H1 (cell line): ENCODE data around the gene CDKN2B-AS1. TPM values are rescaled to one million over a fixed set of nuclear protein-coding genes. Genes with fewer than 3 reads are reported as not detected.

Source experiments
- CTCF ChIA-PET: fragments of 300-600 bp; sonication (Branson Sonifier 250); formaldehyde crosslinking; loops from one replicate; lab custom pipeline; 2021; ENCODE audit not compliant: partially characterized antibody; lab: Charles Lee
- POLR2A ChIA-PET: fragments of 300-600 bp; sonication (Branson Sonifier 250); formaldehyde crosslinking; loops from one replicate; lab custom pipeline; 2021; ENCODE audit warnings: inconsistent platforms; ENCODE audit not compliant: partially characterized antibody; lab: Charles Lee
- DNase-seq, 2 experiments: peaks; one replicate each; pipeline versions ENCODE4 v3.0.0 to v3.0.0-alpha.2; 2010 to 2022; ENCODE audit warnings: low spot score in 2 of 2, low read depth in 1 of 2, mixed read lengths in 1 of 2
- FAIRE-seq: peaks from 2 replicates; lab custom pipeline; 2011; peaks lifted over from hg19 to GRCh38; lab: Jason Lieb, UNC
- H2AFZ ChIP-seq: 2 replicates; pipeline ENCODE4 v1.8.1; 2012; ENCODE audit warnings: low read length, inconsistent platforms
- H2AK5ac ChIP-seq: 2 replicates; pipeline ENCODE4 v1.6.1; 2013; ENCODE audit warnings: low read depth, low read length
- H2BK120ac ChIP-seq: replicated peaks from 2 replicates; pipeline ENCODE3; 2013; ENCODE audit warnings: low read depth, low read length, inconsistent platforms
- H2BK12ac ChIP-seq: 2 replicates; pipeline ENCODE4 v1.6.1; 2013; ENCODE audit warnings: low read depth, low read length
- H2BK15ac ChIP-seq: 2 replicates; pipeline ENCODE4 v1.6.1; 2013; ENCODE audit warnings: low read length
- H2BK20ac ChIP-seq: 2 replicates; pipeline ENCODE4 v1.6.1; 2013; ENCODE audit warnings: low read length
- H2BK5ac ChIP-seq: 2 replicates; pipeline ENCODE4 v1.6.1; 2013; ENCODE audit warnings: low read depth, low read length
- H3K14ac ChIP-seq: 2 replicates; pipeline ENCODE4 v1.6.1; 2013; ENCODE audit warnings: inconsistent platforms; ENCODE audit not compliant: insufficient read length
- H3K18ac ChIP-seq: 2 replicates; pipeline ENCODE4 v1.6.1; 2013; ENCODE audit warnings: low read length; ENCODE audit errors: extremely low read depth
- H3K23ac ChIP-seq: 2 replicates; pipeline ENCODE4 v1.6.1; 2013; ENCODE audit warnings: inconsistent platforms; ENCODE audit not compliant: insufficient read length
- H3K23me2 ChIP-seq: 2 replicates; pipeline ENCODE4 v1.6.1; 2013; ENCODE audit warnings: low read depth, low read length
- H3K27ac ChIP-seq: 2 replicates; pipeline ENCODE4 v1.6.1; 2011; ENCODE audit warnings: low read depth, low read length, inconsistent platforms
- H3K27me3 ChIP-seq, 4 experiments: replicated peaks in 1 of 4; 1 replicate in 1 of 4; 2 replicates in 3 of 4; pipeline versions ENCODE4 v1.6.1 to v1.8.1; 2011 to 2013; ENCODE audit warnings: low read length in 3 of 4, mild to moderate bottlenecking in 3 of 4, inconsistent platforms in 2 of 4, mixed read lengths in 2 of 4, moderate library complexity in 1 of 4; ENCODE audit not compliant: control insufficient read depth in 3 of 4, insufficient read depth in 3 of 4; ENCODE audit errors: extremely low read depth in 1 of 4
- H3K36me3 ChIP-seq, 4 experiments: 2 replicates each; pipeline versions ENCODE4 v1.6.1 to v1.8.1; 2011 to 2013; ENCODE audit warnings: mild to moderate bottlenecking in 4 of 4, low read length in 3 of 4, moderate library complexity in 2 of 4, control low read depth in 1 of 4, inconsistent platforms in 1 of 4; ENCODE audit not compliant: insufficient read depth in 4 of 4, control insufficient read depth in 2 of 4
- H3K4ac ChIP-seq: replicated peaks from 2 replicates; pipeline ENCODE3; 2013; ENCODE audit warnings: low read length, low read depth, mixed read lengths, inconsistent platforms; ENCODE audit not compliant: insufficient read length
- H3K4me1 ChIP-seq, 4 experiments: replicated peaks in 1 of 4; 1 replicate in 1 of 4; 2 replicates in 3 of 4; pipeline versions ENCODE4 v1.6.1 to v1.8.1; 2011 to 2013; ENCODE audit warnings: low read length in 3 of 4, inconsistent platforms in 2 of 4, mixed read lengths in 1 of 4; ENCODE audit not compliant: insufficient read depth in 4 of 4, control insufficient read depth in 3 of 4
- H3K4me2 ChIP-seq, 2 experiments: 2 replicates each; pipeline versions ENCODE4 v1.6.1 to v1.8.1; 2011 to 2013; ENCODE audit warnings: low read depth in 2 of 2, low read length in 2 of 2, control low read depth in 1 of 2, inconsistent platforms in 1 of 2, mild to moderate bottlenecking in 1 of 2; ENCODE audit not compliant: insufficient read depth in 1 of 2
- H3K4me3 ChIP-seq, 4 experiments: fragments of 200-600, 300-600 bp in 1 of 4; sonication (generic), shearing (Covaris generic), sonication (Bioruptor Twin) in 1 of 4; 2 replicates each; pipeline versions ENCODE4 v1.5.1 to v1.8.1; 2011 to 2016; ENCODE audit warnings: low read length in 4 of 4, low read depth in 3 of 4, control low read depth in 2 of 4, inconsistent platforms in 2 of 4, mild to moderate bottlenecking in 2 of 4, mixed read lengths in 1 of 4, moderate library complexity in 1 of 4; ENCODE audit not compliant: insufficient read depth in 2 of 4; ENCODE audit errors: extremely low read depth in 1 of 4
- H3K56ac ChIP-seq: replicated peaks from 2 replicates; pipeline ENCODE3; 2013; ENCODE audit warnings: low read depth, mild to moderate bottlenecking, mixed read lengths, low read length, inconsistent platforms; ENCODE audit not compliant: insufficient read length
- H3K79me1 ChIP-seq: 2 replicates; pipeline ENCODE4 v1.6.1; 2013; ENCODE audit warnings: low read depth, low read length, control low read depth
- H3K79me2 ChIP-seq, 2 experiments: 2 replicates each; pipeline versions ENCODE4 v1.6.1 to v1.8.1; 2012 to 2013; ENCODE audit warnings: low read length in 2 of 2, mild to moderate bottlenecking in 2 of 2, inconsistent platforms in 1 of 2; ENCODE audit not compliant: insufficient read depth in 2 of 2, control insufficient read depth in 1 of 2
- H3K9ac ChIP-seq, 4 experiments: replicated peaks in 1 of 4; 1 replicate in 1 of 4; 2 replicates in 3 of 4; pipeline versions ENCODE4 v1.6.1 to v1.8.1; 2011 to 2013; ENCODE audit warnings: low read depth in 3 of 4, low read length in 3 of 4, control low read depth in 2 of 4, mild to moderate bottlenecking in 2 of 4, moderate library complexity in 2 of 4, inconsistent platforms in 1 of 4; ENCODE audit errors: extremely low read depth in 1 of 4
- H3K9me3 ChIP-seq, 2 experiments: 2 replicates each; pipeline versions ENCODE4 v1.6.1 to v1.8.1; 2012 to 2013; ENCODE audit warnings: mild to moderate bottlenecking in 2 of 2, moderate library complexity in 2 of 2, control low read depth in 1 of 2, inconsistent platforms in 1 of 2, low read depth in 1 of 2, low read length in 1 of 2, mixed read lengths in 1 of 2; ENCODE audit not compliant: insufficient read depth in 2 of 2
- H4K20me1 ChIP-seq, 2 experiments: replicated peaks in 1 of 2; 2 replicates each; pipeline versions ENCODE3 to v1.8.1; 2011 to 2013; ENCODE audit warnings: inconsistent platforms in 2 of 2, low read length in 2 of 2, mild to moderate bottlenecking in 1 of 2; ENCODE audit not compliant: insufficient read depth in 2 of 2, control insufficient read depth in 1 of 2
- H4K5ac ChIP-seq: 2 replicates; pipeline ENCODE4 v1.6.1; 2013; ENCODE audit warnings: low read length, low read depth, mixed read lengths, inconsistent platforms; ENCODE audit not compliant: insufficient read length
- H4K8ac ChIP-seq: 2 replicates; pipeline ENCODE4 v1.8.0; 2013; ENCODE audit warnings: mild to moderate bottlenecking, moderate library complexity, low read length, inconsistent platforms; ENCODE audit not compliant: insufficient read depth; ENCODE audit errors: extremely low read depth
- H4K91ac ChIP-seq: replicated peaks from 2 replicates; pipeline ENCODE3; 2013; ENCODE audit warnings: low read length, mixed read lengths, inconsistent platforms; ENCODE audit not compliant: insufficient read length
- ASH2L ChIP-seq: fragments of 200-600, 300-600 bp; sonication (generic); IDR thresholded peaks from one replicate; pipeline ENCODE4 v1.7.1; 2017; ENCODE audit warnings: low read length
- CREB1 ChIP-seq: IDR thresholded peaks from 2 replicates; pipeline ENCODE4 v1.6.1; 2012; ENCODE audit warnings: inconsistent platforms
- EP300 ChIP-seq, 2 experiments: IDR thresholded peaks; 1 replicate in 1 of 2; 2 replicates in 1 of 2; pipeline ENCODE4 v1.6.1; 2011 to 2012; ENCODE audit warnings: low read depth in 2 of 2, low read length in 2 of 2, mild to moderate bottlenecking in 2 of 2, borderline replicate concordance in 1 of 2, inconsistent platforms in 1 of 2, moderate library complexity in 1 of 2
- FOSL1 ChIP-seq: IDR thresholded peaks from 2 replicates; pipeline ENCODE4 v1.6.1; 2011; ENCODE audit warnings: mild to moderate bottlenecking, low read depth, low read length, moderate library complexity; ENCODE audit not compliant: insufficient read depth
- JUN ChIP-seq: IDR thresholded peaks from 2 replicates; pipeline ENCODE4 v1.6.1; 2011; ENCODE audit warnings: low read depth, mild to moderate bottlenecking, improper control_type of control experiment, low read length
- KDM4A ChIP-seq: IDR thresholded peaks from one replicate; pipeline ENCODE4 v1.7.1; 2012; ENCODE audit warnings: low read depth, mild to moderate bottlenecking, moderate library complexity, low read length, inconsistent platforms; ENCODE audit not compliant: severe bottlenecking
- KDM5A ChIP-seq: fragments of 200-600 bp; IDR thresholded peaks from 2 replicates; pipeline ENCODE4 v1.7.1; 2012; ENCODE audit warnings: mild to moderate bottlenecking, low read length, inconsistent platforms, mixed read lengths
- MAX ChIP-seq: IDR thresholded peaks from 2 replicates; pipeline ENCODE4 v1.6.1; 2012; ENCODE audit warnings: inconsistent platforms
- POLR2A ChIP-seq, 2 experiments: IDR thresholded peaks; 1 replicate in 1 of 2; 2 replicates in 1 of 2; pipeline ENCODE4 v1.6.1; 2011; ENCODE audit warnings: low read depth in 2 of 2, low read length in 2 of 2, mild to moderate bottlenecking in 2 of 2; ENCODE audit errors: control extremely low read depth in 1 of 2
- POLR2AphosphoS5 ChIP-seq: IDR thresholded peaks from 2 replicates; pipeline ENCODE4 v1.6.1; 2011; ENCODE audit warnings: low read depth, low read length
- SUZ12 ChIP-seq: fragments of 200-600 bp; sonication (generic); IDR thresholded peaks from 2 replicates; pipeline ENCODE4 v1.6.1; 2012; ENCODE audit warnings: mild to moderate bottlenecking, inconsistent platforms, low read length, moderate library complexity, mixed read lengths
- YY1 ChIP-seq: IDR thresholded peaks from 2 replicates; pipeline ENCODE4 v1.6.1; 2011; ENCODE audit warnings: low read depth, mild to moderate bottlenecking, low read length
- WGBS, 2 experiments: shearing (Covaris generic) in 1 of 2; methylation state at CpG; one replicate each; pipeline versions ENCODE4 v1.1.6 to v1.1.7; 2013 to 2015; ENCODE audit warnings: low lambda C conversion rate in 2 of 2, mixed read lengths in 2 of 2, inconsistent platforms in 1 of 2, low coverage in 1 of 2, missing lambda C conversion rate in 1 of 2; ENCODE audit not compliant: insufficient replicate concordance in 2 of 2, insufficient coverage in 1 of 2, insufficient read length in 1 of 2; ENCODE audit errors: extremely low coverage in 1 of 2, missing lambda C conversion rate in 1 of 2; 5-methylcytosine and 5-hydroxymethylcytosine counted together
- polyA plus RNA-seq, 7 experiments: library from polyadenylated mRNA; depleted of rRNA in 3 of 7; stranded (reverse) in 5 of 7; unstranded in 2 of 7; fragments of >200 nt in 5 of 7; fragments of 200-250 nt in 2 of 7; gene quantifications; 1 replicate in 5 of 7; 2 replicates in 1 of 7; 4 replicates in 1 of 7; pipeline versions ENCODE4 v1.2.1 to v1.2.3, GENCODE V29; 2011 to 2013; ENCODE audit warnings: missing spikeins in 2 of 7, mixed read lengths in 2 of 7
- total RNA-seq: library from RNA; stranded (reverse); fragmentation: NEBNext Ultra II Directional; extraction: Animal tissue kit (Norgen Biotek cat#: 25700); gene quantifications from 2 replicates; pipeline ENCODE4 v1.2.1, GENCODE V29; 2021

The CDKN2B-AS1 gene
- total and polyA plus RNA-seq, 2 of the 8 experiments (the other 6 are each of a cell fraction or from before 2014, with no cell fraction given) = not detected

- H3K9me3 ChIP-seq = no peaks in the 10 kb centered on the region
- H4K8ac ChIP-seq = no peak overlapping the region
- 2% methylated on average over 44 of the region's 44 CpGs; no CpG with 5 or more reads in 1 of the 2 experiments for WGBS, 2 experiments
- DNase-seq (peak in 1 of 2 experiments; percentile 73), FAIRE-seq (peak; percentile 13)
- no peak overlapping the region for H3K18ac ChIP-seq
- no peak overlapping the region for H2BK15ac ChIP-seq
- H4K20me1 ChIP-seq = peaks cover 0 to 13% of the 10 kb centered on the region in 2 experiments
- no peak overlapping the region for H2AK5ac ChIP-seq
- 0 out of 2 replicates have a peak overlapping the region, but pooled peaks have one; percentile 9 for H2BK5ac ChIP-seq
- POLR2A ChIA-PET = no interaction called here
- H2BK12ac ChIP-seq = peak overlapping the region; percentile 22; the same call in 1 of the 2 replicates
- H3K23me2 ChIP-seq = peaks cover 18% of the 10 kb centered on the region; the same call in 1 of the 2 replicates
- no peaks in the 10 kb centered on the region for H3K79me1 ChIP-seq
- no peak overlapping the region for H3K27ac ChIP-seq
- CTCF ChIA-PET = interaction anchor here (3.4 to 4.1 kb wide), 5 partner anchors 9 to 194 kb away, joined by 23 to 57 read pairs (median 39); partner anchors contain the start of genes CDKN2A and CDKN2B-AS1
- H3K27me3 ChIP-seq = peaks cover 30 to 81% (median 54%) of the 10 kb centered on the region in 4 experiments
- no peak overlapping the region for H2BK120ac ChIP-seq
- H3K14ac ChIP-seq = no peak overlapping the region
- peak overlapping the region; percentile 14 to 59 (median 34); a peak in 7 of 8 replicates for H3K4me3 ChIP-seq
- peak overlapping the region; percentile 88 to 95 for H3K4me2 ChIP-seq
- no peak overlapping the region for H3K56ac ChIP-seq
- no peaks in the 10 kb centered on the region for H3K79me2 ChIP-seq
- no peak overlapping the region for H2BK20ac ChIP-seq
- H3K4ac ChIP-seq = no peak overlapping the region
- H3K23ac ChIP-seq = no peak overlapping the region
- peaks cover 3 to 11% (median 5%) of the 10 kb centered on the region in 4 experiments; a peak in 6 of 7 replicates for H3K4me1 ChIP-seq
- no peaks in the 10 kb centered on the region; a peak in 1 of 8 replicates for H3K36me3 ChIP-seq
- 0 out of 2 replicates have a peak overlapping the region, but pooled peaks have one; percentile 46 for H2AFZ ChIP-seq
- H4K91ac ChIP-seq = no peak overlapping the region
- H3K9ac ChIP-seq = no peak overlapping the region
- no peak overlapping the region for H4K5ac ChIP-seq
- TF ChIP-seq JUN = no peak
- no peak for TF ChIP-seq KDM5A
- TF ChIP-seq FOSL1 = no peak
- peak; percentile 45; the same call in 1 of the 2 replicates for TF ChIP-seq MAX
- TF ChIP-seq SUZ12 = peak; percentile 95
- no peak for TF ChIP-seq KDM4A
- no peak for TF ChIP-seq EP300 (IDR thresholded peaks at IDR 0.05; ENCODE audit: borderline replicate concordance in 1 of 2, low read depth in 2 of 2, low read length in 2 of 2)
- no peak for TF ChIP-seq POLR2A (IDR thresholded peaks at IDR 0.05; ENCODE audit: control extremely low read depth in 1 of 2, low read depth in 2 of 2, low read length in 2 of 2)
- no peak for TF ChIP-seq CREB1
- TF ChIP-seq YY1 = no peak
- no peak for TF ChIP-seq ASH2L
- no peak for TF ChIP-seq POLR2AphosphoS5
These were observed 11.4 kb downstream of the CDKN2B-AS1 start for GRCh38 chr9:22005702-22006606.
